SK-N-SH (cell line): ENCODE results near the gene NFKB1. TPM values are rescaled to one million over a fixed set of nuclear protein-coding genes. Genes with fewer than 3 reads are reported as not detected.

ENCODE experiments used
- CTCF ChIA-PET: fragments of 300-600, 350-600 bp; formaldehyde crosslinking; extraction: SDS; loops from one replicate; lab custom pipeline; 2021; lab: Yijun Ruan, JAX
- POLR2A ChIA-PET: fragments of 350-600 bp; sonication (Branson Sonifier 250); formaldehyde crosslinking; extraction: SDS; loops from one replicate; lab custom pipeline; 2020; ENCODE audit warnings: antibody characterized with exemption, inconsistent platforms; lab: Yijun Ruan, JAX
- DNase-seq: peaks from one replicate; pipeline ENCODE4 v3.0.0; 2012
- H2AFZ ChIP-seq: fragments of 200-600 bp; sonication (generic); 2 replicates; pipeline ENCODE4 v1.8.1; 2016; ENCODE audit warnings: antibody characterized with exemption, mild to moderate bottlenecking, low read depth
- H3F3A ChIP-seq: fragments of 200-600 bp; sonication (generic); replicated peaks from 2 replicates; pipeline ENCODE3; 2016; ENCODE audit warnings: antibody characterized with exemption, mild to moderate bottlenecking; ENCODE audit not compliant: insufficient read depth
- H3K27ac ChIP-seq, 2 experiments: fragments of 200-500 bp in 1 of 2; fragments of 200-600 bp in 1 of 2; sonication (Bioruptor generic) in 1 of 2; sonication (generic), shearing (Covaris generic) in 1 of 2; 2 replicates each; pipeline versions ENCODE4 v1.5.1 to v1.6.1; 2014 to 2016; ENCODE audit warnings: low read depth in 2 of 2, inconsistent platforms in 1 of 2, low read length in 1 of 2, mild to moderate bottlenecking in 1 of 2, mixed read lengths in 1 of 2
- H3K27me3 ChIP-seq: fragments of 200-600 bp; sonication (generic), shearing (Covaris generic); 2 replicates; pipeline ENCODE4 v1.6.1; 2016; ENCODE audit warnings: mixed run types; ENCODE audit not compliant: insufficient read depth
- H3K36me3 ChIP-seq, 2 experiments: fragments of 200-500 bp in 1 of 2; fragments of 200-600 bp in 1 of 2; sonication (Bioruptor generic) in 1 of 2; sonication (generic) in 1 of 2; replicated peaks in 1 of 2; 2 replicates each; pipeline versions ENCODE3 to v1.5.1; 2014 to 2016; ENCODE audit warnings: low read length in 1 of 2, mild to moderate bottlenecking in 1 of 2; ENCODE audit not compliant: insufficient read depth in 2 of 2, control insufficient read depth in 1 of 2
- H3K4me1 ChIP-seq, 2 experiments: fragments of 200-500 bp in 1 of 2; fragments of 200-600 bp in 1 of 2; sonication (Bioruptor generic) in 1 of 2; sonication (generic), shearing (Covaris generic) in 1 of 2; 2 replicates each; pipeline versions ENCODE4 v1.5.1 to v1.6.1; 2014 to 2016; ENCODE audit warnings: low read depth in 1 of 2, low read length in 1 of 2, mixed run types in 1 of 2; ENCODE audit not compliant: insufficient read depth in 2 of 2, control insufficient read depth in 1 of 2
- H3K4me2 ChIP-seq: fragments of 200-600 bp; sonication (generic), shearing (Covaris generic); 2 replicates; pipeline ENCODE4 v1.6.1; 2017; ENCODE audit warnings: mixed run types
- H3K4me3 ChIP-seq, 2 experiments: fragments of 200-500 bp in 1 of 2; fragments of 200-600 bp in 1 of 2; sonication (Bioruptor generic) in 1 of 2; sonication (generic), shearing (Covaris generic) in 1 of 2; 2 replicates each; pipeline versions ENCODE4 v1.5.1 to v1.8.1; 2014 to 2016; ENCODE audit warnings: low read depth in 2 of 2, inconsistent platforms in 1 of 2, low read length in 1 of 2, mild to moderate bottlenecking in 1 of 2, mixed read lengths in 1 of 2, moderate library complexity in 1 of 2
- H3K79me2 ChIP-seq: fragments of 200-600 bp; sonication (generic); 2 replicates; pipeline ENCODE4 v1.8.1; 2017; ENCODE audit warnings: mild to moderate bottlenecking; ENCODE audit not compliant: insufficient read depth
- H3K9ac ChIP-seq: fragments of 200-600 bp; sonication (generic); 2 replicates; pipeline ENCODE4 v1.6.1; 2017; ENCODE audit warnings: mixed run types
- H3K9me2 ChIP-seq: fragments of 200-600 bp; sonication (generic); 2 replicates; pipeline ENCODE4 v1.6.1; 2017; ENCODE audit warnings: mixed run types
- H3K9me3 ChIP-seq: fragments of 200-600 bp; sonication (generic); 2 replicates; pipeline ENCODE4 v1.6.1; 2017; ENCODE audit warnings: mixed run types, mild to moderate bottlenecking, moderate library complexity
- H4K20me1 ChIP-seq: fragments of 200-600 bp; sonication (generic); 2 replicates; pipeline ENCODE4 v1.6.1; 2017; ENCODE audit warnings: mild to moderate bottlenecking, mixed run types; ENCODE audit not compliant: insufficient read depth
- EZH2phosphoT487 ChIP-seq: fragments of 200-600 bp; sonication (generic); IDR thresholded peaks from 2 replicates; pipeline ENCODE4 v1.6.1; 2017; ENCODE audit warnings: low read depth, mixed run types, mild to moderate bottlenecking, antibody characterized with exemption, moderate library complexity, borderline replicate concordance
- FOXJ3 ChIP-seq: sonication (generic); formaldehyde crosslinking; IDR thresholded peaks from 2 replicates; pipeline ENCODE4 v1.5.1; 2020; ENCODE audit warnings: mild to moderate bottlenecking, missing genetic modification reagents
- FOXM1 ChIP-seq: IDR thresholded peaks from 2 replicates; pipeline ENCODE4 v1.4.0; 2012; ENCODE audit warnings: low read depth, mild to moderate bottlenecking
- GABPA ChIP-seq: IDR thresholded peaks from 2 replicates; pipeline ENCODE4 v1.4.0; 2012; ENCODE audit warnings: low read depth, mild to moderate bottlenecking
- JUND ChIP-seq: IDR thresholded peaks from 2 replicates; pipeline ENCODE4 v1.4.0; 2012
- MAX ChIP-seq: IDR thresholded peaks from 2 replicates; pipeline ENCODE4 v1.4.0; 2012; ENCODE audit warnings: low read depth
- MXI1 ChIP-seq: IDR thresholded peaks from 2 replicates; pipeline ENCODE4 v1.6.1; 2012; ENCODE audit warnings: mild to moderate bottlenecking, low read depth, low read length, improper control_type of control experiment
- NRF1 ChIP-seq: IDR thresholded peaks from 2 replicates; pipeline ENCODE4 v1.6.1; 2012; ENCODE audit warnings: low read depth, mild to moderate bottlenecking, low read length
- PBX3 ChIP-seq: IDR thresholded peaks from 2 replicates; pipeline ENCODE4; 2012
- POLR2AphosphoS5 ChIP-seq: IDR thresholded peaks from 2 replicates; pipeline ENCODE4 v1.6.1; 2012; ENCODE audit warnings: low read depth, low read length
- RAD21 ChIP-seq: IDR thresholded peaks from 2 replicates; pipeline ENCODE4 v1.6.1; 2012; ENCODE audit warnings: mild to moderate bottlenecking, low read length
- REST ChIP-seq: IDR thresholded peaks from 2 replicates; pipeline ENCODE4 v1.6.1; 2012; ENCODE audit warnings: mild to moderate bottlenecking, low read depth, low read length, moderate library complexity
- RFX5 ChIP-seq: IDR thresholded peaks from 2 replicates; pipeline ENCODE4 v1.6.1; 2012; ENCODE audit warnings: mild to moderate bottlenecking, improper control_type of control experiment, low read length
- RXRA ChIP-seq: IDR thresholded peaks from 2 replicates; pipeline ENCODE4 v1.4.0; 2012; ENCODE audit warnings: low read depth, mild to moderate bottlenecking, borderline replicate concordance
- SIN3A ChIP-seq: IDR thresholded peaks from 2 replicates; pipeline ENCODE4 v1.6.1; 2012; ENCODE audit warnings: low read depth, mild to moderate bottlenecking, low read length, moderate library complexity, borderline replicate concordance
- TAF1 ChIP-seq: IDR thresholded peaks from 2 replicates; pipeline ENCODE4 v1.6.1; 2012; ENCODE audit warnings: low read depth, mild to moderate bottlenecking, low read length, moderate library complexity, borderline replicate concordance
- YY1 ChIP-seq: IDR thresholded peaks from 2 replicates; pipeline ENCODE4 v1.4.0; 2012; ENCODE audit warnings: low read depth, mild to moderate bottlenecking
- WGBS: methylation state at CpG from one replicate; pipeline ENCODE4 v1.1.6; 2017; ENCODE audit warnings: low lambda C conversion rate; 5-methylcytosine and 5-hydroxymethylcytosine counted together
- polyA plus RNA-seq, 3 experiments: library from polyadenylated mRNA; depleted of rRNA; stranded (reverse); fragments of >200 nt; gene quantifications; 2 replicates each; pipeline ENCODE4 v1.2.3, GENCODE V29; 2012

Gene NFKB1
- polyA plus RNA-seq, 1 of the 3 experiments (the other 2 are of a cell fraction), result 14.1 TPM

GRCh38 chr4:102580463-102580842 lies 79.3 kb downstream of the NFKB1 start:
- Histone ChIP-seq H3K9me2 (no peaks in the 10 kb centered on the region), H3K4me3 (no peak overlapping the region), H3K9ac (no peak overlapping the region), H3K79me2 (no peaks in the 10 kb centered on the region), H3K4me1 (no peaks in the 10 kb centered on the region; a peak in 1 of 4 replicates), H3K9me3 (no peaks in the 10 kb centered on the region), H4K20me1 (no peaks in the 10 kb centered on the region), H3K27ac (no peak overlapping the region), H3K36me3 (peaks cover 50 to 63% of the 10 kb centered on the region in 2 experiments), H2AFZ (no peak overlapping the region), H3F3A (no peaks in the 10 kb centered on the region), H3K27me3 (no peaks in the 10 kb centered on the region), H3K4me2 (no peak overlapping the region)
- 90% methylated on average over 1 of the region's 1 CpG for WGBS
- ChIA-PET POLR2A (no interaction called here), CTCF (no interaction called here)
- no peak for DNase-seq
- no peak for TF ChIP-seq TAF1
- no peak for TF ChIP-seq SIN3A
- TF ChIP-seq EZH2phosphoT487, result no peak
- no peak for TF ChIP-seq GABPA
- TF ChIP-seq RAD21, result no peak
- TF ChIP-seq MAX, result no peak
- TF ChIP-seq NRF1, result no peak
- TF ChIP-seq FOXM1, result no peak
- TF ChIP-seq YY1, result no peak
- TF ChIP-seq MXI1, result no peak
- no peak for TF ChIP-seq RFX5
- TF ChIP-seq FOXJ3 (CRISPR knock-in tag), result no peak
- no peak for TF ChIP-seq PBX3
- TF ChIP-seq REST, result no peak
- no peak for TF ChIP-seq JUND
- TF ChIP-seq POLR2AphosphoS5, result no peak
- TF ChIP-seq RXRA, result no peak
